ENCODE data around the gene FMO1. TPM values are rescaled to one million over a fixed set of nuclear protein-coding genes. Genes with fewer than 3 reads are reported as not detected.

Gene FMO1
- total RNA-seq, 1 experiment from 2014 or later: not detected

- ATAC-seq (no peak), DNase-seq (ENCODE audit: low spot score) (no peak)
- peaks cover 41% of the 10 kb centered on the region for H3K4me1 Mint-ChIP-seq
- H3K4me3 Mint-ChIP-seq: no peak overlapping the region
- no peaks in the 10 kb centered on the region for H3K36me3 Mint-ChIP-seq
- TF ChIP-seq PREB (CRISPR knock-in tag; IDR thresholded peaks at IDR 0.05; ENCODE audit: borderline replicate concordance) (no peak), MLX (CRISPR knock-in tag; IDR thresholded peaks at IDR 0.05) (no peak), NFYB (CRISPR knock-in tag; conservative IDR thresholded peaks at IDR 0.05; ENCODE audit: low read depth) (no peak), HMGA2 (CRISPR knock-in tag; IDR thresholded peaks at IDR 0.05) (no peak), RELA (CRISPR knock-in tag; IDR thresholded peaks at IDR 0.05; ENCODE audit: borderline replicate concordance) (no peak), NFE2L1 (CRISPR knock-in tag; IDR thresholded peaks at IDR 0.05) (no peak), ZNF416 (CRISPR knock-in tag; IDR thresholded peaks at IDR 0.05) (no peak), ATF2 (CRISPR knock-in tag; IDR thresholded peaks at IDR 0.05; ENCODE audit: borderline replicate concordance, low read depth) (no peak), FOXP4 (CRISPR knock-in tag; IDR thresholded peaks at IDR 0.05) (no peak), TEAD1 (CRISPR knock-in tag; IDR thresholded peaks at IDR 0.05) (no peak), TCF7 (CRISPR knock-in tag; IDR thresholded peaks at IDR 0.05; ENCODE audit: low read depth) (no peak), OVOL2 (CRISPR knock-in tag; IDR thresholded peaks at IDR 0.05; ENCODE audit: borderline replicate concordance) (no peak), MYBL2 (CRISPR knock-in tag; IDR thresholded peaks at IDR 0.05) (no peak)
- TF ChIP-seq, protein P1, sequence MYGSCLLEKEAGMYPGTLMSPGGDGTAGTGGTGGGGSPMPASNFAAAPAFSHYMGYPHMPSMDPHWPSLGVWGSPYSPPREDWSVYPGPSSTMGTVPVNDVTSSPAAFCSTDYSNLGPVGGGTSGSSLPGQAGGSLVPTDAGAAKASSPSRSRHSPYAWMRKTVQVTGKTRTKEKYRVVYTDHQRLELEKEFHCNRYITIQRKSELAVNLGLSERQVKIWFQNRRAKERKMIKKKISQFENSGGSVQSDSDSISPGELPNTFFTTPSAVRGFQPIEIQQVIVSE (CRISPR knock-in tag; IDR thresholded peaks at IDR 0.05; ENCODE audit: borderline replicate concordance): no peak
- TF ChIP-seq, protein P2, sequence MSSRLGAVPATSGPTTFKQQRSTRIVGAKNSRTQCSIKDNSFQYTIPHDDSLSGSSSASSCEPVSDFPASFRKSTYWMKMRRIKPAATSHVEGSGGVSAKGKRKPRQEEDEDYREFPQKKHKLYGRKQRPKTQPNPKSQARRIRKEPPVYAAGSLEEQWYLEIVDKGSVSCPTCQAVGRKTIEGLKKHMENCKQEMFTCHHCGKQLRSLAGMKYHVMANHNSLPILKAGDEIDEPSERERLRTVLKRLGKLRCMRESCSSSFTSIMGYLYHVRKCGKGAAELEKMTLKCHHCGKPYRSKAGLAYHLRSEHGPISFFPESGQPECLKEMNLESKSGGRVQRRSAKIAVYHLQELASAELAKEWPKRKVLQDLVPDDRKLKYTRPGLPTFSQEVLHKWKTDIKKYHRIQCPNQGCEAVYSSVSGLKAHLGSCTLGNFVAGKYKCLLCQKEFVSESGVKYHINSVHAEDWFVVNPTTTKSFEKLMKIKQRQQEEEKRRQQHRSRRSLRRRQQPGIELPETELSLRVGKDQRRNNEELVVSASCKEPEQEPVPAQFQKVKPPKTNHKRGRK (CRISPR knock-in tag; IDR thresholded peaks at IDR 0.05; ENCODE audit: borderline replicate concordance): no peak
- TF ChIP-seq, protein P3, sequence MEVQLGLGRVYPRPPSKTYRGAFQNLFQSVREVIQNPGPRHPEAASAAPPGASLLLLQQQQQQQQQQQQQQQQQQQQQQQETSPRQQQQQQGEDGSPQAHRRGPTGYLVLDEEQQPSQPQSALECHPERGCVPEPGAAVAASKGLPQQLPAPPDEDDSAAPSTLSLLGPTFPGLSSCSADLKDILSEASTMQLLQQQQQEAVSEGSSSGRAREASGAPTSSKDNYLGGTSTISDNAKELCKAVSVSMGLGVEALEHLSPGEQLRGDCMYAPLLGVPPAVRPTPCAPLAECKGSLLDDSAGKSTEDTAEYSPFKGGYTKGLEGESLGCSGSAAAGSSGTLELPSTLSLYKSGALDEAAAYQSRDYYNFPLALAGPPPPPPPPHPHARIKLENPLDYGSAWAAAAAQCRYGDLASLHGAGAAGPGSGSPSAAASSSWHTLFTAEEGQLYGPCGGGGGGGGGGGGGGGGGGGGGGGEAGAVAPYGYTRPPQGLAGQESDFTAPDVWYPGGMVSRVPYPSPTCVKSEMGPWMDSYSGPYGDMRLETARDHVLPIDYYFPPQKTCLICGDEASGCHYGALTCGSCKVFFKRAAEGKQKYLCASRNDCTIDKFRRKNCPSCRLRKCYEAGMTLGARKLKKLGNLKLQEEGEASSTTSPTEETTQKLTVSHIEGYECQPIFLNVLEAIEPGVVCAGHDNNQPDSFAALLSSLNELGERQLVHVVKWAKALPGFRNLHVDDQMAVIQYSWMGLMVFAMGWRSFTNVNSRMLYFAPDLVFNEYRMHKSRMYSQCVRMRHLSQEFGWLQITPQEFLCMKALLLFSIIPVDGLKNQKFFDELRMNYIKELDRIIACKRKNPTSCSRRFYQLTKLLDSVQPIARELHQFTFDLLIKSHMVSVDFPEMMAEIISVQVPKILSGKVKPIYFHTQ (CRISPR knock-in tag; IDR thresholded peaks at IDR 0.05): no peak
- ChIA-PET CTCF (interaction anchor here (2.0 to 2.7 kb wide), 2 partner anchors 33 kb away, joined by 6 to 7 read pairs; partner anchors contain the start of gene FMO4), POLR2A (no interaction called here)
- H3K9me3 Mint-ChIP-seq: no peaks in the 10 kb centered on the region
- no peak overlapping the region for H3K27ac Mint-ChIP-seq
- no peaks in the 10 kb centered on the region for H3K27me3 Mint-ChIP-seq (ENCODE audit: low read depth)
These were observed 32.3 kb downstream of the FMO1 start for GRCh38 chr1:171280599-171280998.
